SW480 (cell line): ENCODE results near the gene MZB1.
"Not testable (repeated sequence)": the region's sequence is repeated elsewhere in the genome, so short reads cannot be mapped to it uniquely, and the experiment has no call there.

Experiments
- DNase-seq: peaks from one replicate; pipeline ENCODE4 v3.0.0-alpha.2; 2016; ENCODE audit warnings: low spot score

Gene MZB1

GRCh38 chr5:139391570-139392323, 2.0 kb upstream of the MZB1 start:
- peak; percentile 90 for DNase-seq

DNA sequence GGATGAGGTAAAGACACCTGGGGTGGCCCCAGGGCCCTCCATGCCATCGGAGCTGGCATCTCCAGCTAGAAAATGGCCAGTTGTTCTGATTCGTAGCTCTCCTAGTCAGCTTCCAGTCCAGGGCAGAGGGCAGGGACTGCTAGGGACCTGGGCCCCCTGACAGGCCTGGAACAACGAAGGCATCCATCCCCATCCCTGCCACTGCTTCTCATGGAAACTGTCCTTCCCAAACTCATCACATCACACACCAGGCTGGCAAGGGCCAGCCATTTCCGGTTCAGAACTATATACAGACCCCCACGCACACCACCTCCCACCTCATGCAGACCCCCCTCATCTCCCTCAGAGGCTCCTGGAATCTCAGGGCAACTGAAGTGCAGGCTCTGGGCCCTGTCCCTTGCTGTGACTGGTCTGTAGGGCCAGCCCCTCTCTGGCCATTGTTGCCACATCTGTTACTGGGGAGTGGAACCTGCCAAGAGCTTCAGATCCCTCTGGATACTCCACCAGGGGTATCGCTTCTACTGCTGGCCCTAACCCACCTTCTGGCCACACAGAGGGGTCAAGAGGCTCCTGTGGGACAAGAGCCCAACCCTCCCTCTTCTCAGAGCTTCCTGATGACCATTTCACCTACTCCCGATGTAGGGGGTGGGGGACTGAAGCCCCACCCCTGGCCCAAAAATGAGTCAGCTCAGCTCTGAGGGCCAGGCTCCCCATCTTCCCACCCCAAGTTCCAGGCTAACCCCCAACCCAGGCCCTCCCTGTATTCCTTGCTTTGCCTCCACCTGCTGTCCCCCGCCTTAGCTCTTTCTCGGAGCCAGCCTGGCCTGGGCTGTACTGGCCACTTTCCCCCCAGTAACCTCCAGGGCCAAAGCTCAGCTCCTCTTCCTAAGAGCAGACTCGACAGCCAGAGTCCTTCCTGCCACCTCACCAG, 1.2 kb upstream of the MZB1 start:
- DNase-seq, result no peak

DNA sequence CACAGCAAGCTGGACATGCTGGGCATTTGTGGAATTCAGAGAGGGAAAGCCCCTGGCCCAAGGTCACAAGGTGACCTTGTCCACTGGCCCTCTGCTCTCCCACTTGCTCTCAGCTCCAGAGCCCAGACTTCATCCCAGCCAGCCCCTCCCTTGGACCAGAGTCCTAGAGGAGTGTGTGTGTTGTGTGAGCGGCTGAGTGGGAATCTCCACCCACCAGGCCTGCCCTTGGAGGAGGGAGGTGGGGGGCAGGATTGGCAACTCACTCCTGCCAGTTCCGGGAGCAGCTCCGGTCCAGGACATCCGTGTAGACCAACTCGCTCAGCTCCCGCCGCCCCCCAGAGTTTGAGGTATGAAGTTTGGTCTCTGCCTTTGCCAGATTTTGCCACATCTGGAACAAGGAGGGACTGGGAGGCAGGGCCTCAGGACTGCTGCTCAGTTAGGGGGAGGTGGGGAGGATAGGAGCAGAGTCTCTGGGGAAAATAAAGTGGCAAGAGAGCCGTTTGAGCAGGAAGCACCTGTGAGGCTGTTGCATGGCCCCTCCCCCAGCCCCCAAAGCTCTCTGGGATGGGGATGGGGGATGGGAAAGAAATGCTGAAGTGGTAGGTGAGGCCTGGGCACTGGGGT, 1.4 kb downstream of the MZB1 start:
- DNase-seq, result no peak

- no peak for DNase-seq
Observed at GRCh38 chr5:139387611-139388197, 2.0 kb downstream of the MZB1 start.

DNA sequence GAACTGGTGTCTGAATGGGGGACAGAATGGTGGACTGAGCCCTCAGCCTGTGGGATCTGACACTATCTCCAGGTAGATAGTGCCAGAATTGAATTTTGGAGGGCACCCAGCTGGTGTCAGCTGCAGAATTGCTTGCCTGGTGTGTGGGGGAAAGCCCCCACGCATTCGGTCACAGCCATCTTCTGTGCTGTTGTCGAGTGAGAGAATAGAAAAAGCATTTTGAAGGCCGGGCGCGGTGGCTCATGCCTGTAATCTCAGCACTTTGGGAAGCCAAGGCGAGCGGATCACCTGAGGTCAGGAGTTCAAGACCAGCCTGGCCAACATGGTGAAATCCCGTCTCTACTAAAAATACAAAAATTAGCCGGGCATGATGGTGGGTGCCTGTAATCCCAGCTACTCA, 2.8 kb downstream of the MZB1 start:
- DNase-seq, result not testable (repeated sequence)

GRCh38 chr5:139386050-139386438, 3.7 kb downstream of the MZB1 start:
- DNase-seq, result no peak

GRCh38 chr5:139385061-139386049, 4.4 kb downstream of the MZB1 start:
- peak; percentile 44 for DNase-seq

GRCh38 chr5:139384591-139385051, 5.1 kb downstream of the MZB1 start:
- DNase-seq, result no peak

DNA sequence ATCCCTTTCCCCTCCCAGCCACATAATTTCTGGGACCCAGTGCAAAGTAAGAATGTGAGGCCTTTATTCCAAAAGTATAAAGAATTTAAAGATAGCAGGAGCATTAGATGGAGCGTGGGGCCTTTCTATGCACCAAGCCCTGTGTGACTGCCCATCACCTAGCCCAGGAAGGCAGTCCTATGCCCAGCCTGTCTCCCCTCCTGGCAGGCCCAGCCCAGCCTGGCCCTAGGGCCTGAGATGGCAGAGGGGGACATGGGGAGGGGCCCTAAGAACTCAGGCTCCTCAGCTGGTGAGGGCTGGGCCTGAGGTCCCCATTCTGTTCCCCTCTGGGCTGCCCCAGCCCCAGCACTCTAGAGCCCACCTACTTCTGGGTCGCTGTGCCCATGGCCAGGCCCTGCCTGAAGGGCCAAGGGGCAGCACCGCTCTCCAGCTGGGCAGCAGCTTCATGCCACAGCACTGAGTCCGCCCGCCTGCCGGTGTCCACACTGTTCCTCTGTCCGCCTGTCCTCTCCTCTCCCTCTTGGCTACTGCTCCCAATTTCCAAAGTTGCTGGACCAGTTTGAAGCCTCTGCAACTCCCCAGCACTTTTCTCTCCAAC, 5.6 kb downstream of the MZB1 start:
- DNase-seq, result no peak

DNA sequence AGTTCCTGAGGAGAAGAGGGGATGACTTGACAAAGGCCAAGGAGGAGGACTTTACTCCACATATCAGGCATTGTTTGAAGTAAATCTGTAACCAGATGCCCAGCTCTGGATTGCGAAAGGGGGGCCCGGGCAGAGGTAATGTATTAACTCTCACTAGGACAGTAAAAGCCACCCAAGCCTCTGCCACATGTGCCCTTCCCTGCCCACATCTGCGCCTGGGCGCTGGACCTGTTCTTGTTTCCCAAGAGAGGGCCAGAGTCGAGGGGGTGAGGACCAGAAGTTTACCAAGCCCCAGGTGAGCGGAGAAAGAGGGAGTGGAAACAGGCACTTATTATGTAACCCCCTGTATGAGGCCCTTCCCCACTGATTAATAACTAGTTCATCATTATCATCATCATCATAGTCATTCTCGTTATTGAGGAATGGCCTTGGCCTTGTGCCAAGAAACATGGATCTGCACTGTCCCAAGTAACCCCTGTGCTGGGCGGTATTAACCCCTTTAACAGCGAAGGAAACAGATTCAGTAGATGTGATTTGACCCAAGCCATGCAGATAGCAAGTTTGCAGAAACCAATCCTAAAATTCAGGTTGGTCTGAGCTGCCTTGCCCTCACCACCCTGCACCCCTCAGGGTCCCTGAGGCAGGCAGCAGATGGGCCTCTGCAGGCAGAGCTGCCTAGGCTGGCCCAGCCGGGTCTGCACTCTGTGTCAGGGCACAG, 6.3 kb downstream of the MZB1 start, which contains the start of gene SLC23A1:
TSS of gene SLC23A1 (minus strand) at position 23 of the 718 bp plus-strand sequence. CDS start 44 bp downstream, outside the sequence.
- DNase-seq, result no peak

- no peak for DNase-seq
Observed at GRCh38 chr5:139382807-139383206, 6.9 kb downstream of the MZB1 start.

GRCh38 chr5:139381837-139382761, 7.6 kb downstream of the MZB1 start:
- DNase-seq, result no peak

GRCh38 chr5:139379626-139380449, 9.9 kb downstream of the MZB1 start:
- no peak for DNase-seq

- no peak for DNase-seq
Observed at GRCh38 chr5:139378941-139379361, 10.8 kb downstream of the MZB1 start.

- DNase-seq, result no peak
Observed at GRCh38 chr5:139378101-139378825, 11.4 kb downstream of the MZB1 start.

- DNase-seq, result no peak
Observed at GRCh38 chr5:139377226-139377625, 12.5 kb downstream of the MZB1 start.

DNA sequence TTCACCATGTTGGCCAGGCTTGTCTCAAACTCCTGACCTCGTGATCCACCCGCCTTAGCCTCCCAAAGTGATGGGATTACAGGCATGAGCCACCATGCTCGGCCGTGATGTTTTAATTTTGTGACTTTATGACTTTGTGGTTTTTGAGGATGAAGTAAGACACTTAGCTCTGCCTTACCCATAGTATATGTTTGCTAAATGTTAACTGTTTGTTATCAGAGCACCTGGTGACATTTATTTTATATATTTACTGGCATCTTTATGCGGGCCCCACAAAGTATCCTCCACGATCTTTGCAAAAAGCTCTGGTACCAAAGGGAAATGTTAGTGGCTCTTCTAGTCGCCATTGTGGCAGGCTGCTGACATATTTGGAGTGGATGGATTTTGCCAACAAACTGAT, 13.3 kb downstream of the MZB1 start:
- DNase-seq, result no peak
